NCI-H2107 (cell line): ENCODE results near the gene ACTBL2.
"Not testable (repeated sequence)": the region's sequence is repeated elsewhere in the genome, so short reads cannot be mapped to it uniquely, and the experiment has no call there.

Experiments
- DNase-seq: peaks from one replicate; lab custom pipeline; 2025; lab: John Stamatoyannopoulos, UW

Gene ACTBL2

GRCh38 chr5:57482671-57483106 lies at the start of gene ACTBL2:
Gene ACTBL2 (minus strand): TSS chr5:57482811. CDS start chr5:57482707, 104 bp downstream.
- DNase-seq: no peak

- no peak for DNase-seq
These were observed 48.7 kb upstream of the ACTBL2 start for GRCh38 chr5:57531333-57531732.

GRCh38 chr5:57529864-57530263 lies 47.3 kb upstream of the ACTBL2 start:
- no peak for DNase-seq

GRCh38 chr5:57527870-57528269 lies 45.3 kb upstream of the ACTBL2 start:
- DNase-seq: no peak

GRCh38 chr5:57524348-57525060 lies 41.9 kb upstream of the ACTBL2 start:
- DNase-seq: no peak

GRCh38 chr5:57522477-57522876 lies 39.9 kb upstream of the ACTBL2 start:
- not testable (repeated sequence) for DNase-seq

- DNase-seq: not testable (repeated sequence)
These were observed 35.8 kb upstream of the ACTBL2 start for GRCh38 chr5:57518415-57518814.

GRCh38 chr5:57517250-57517649 lies 34.6 kb upstream of the ACTBL2 start:
- no peak for DNase-seq

GRCh38 chr5:57513785-57514184 lies 31.2 kb upstream of the ACTBL2 start:
- no peak for DNase-seq

GRCh38 chr5:57511321-57511720 lies 28.7 kb upstream of the ACTBL2 start:
- DNase-seq: no peak

- no peak for DNase-seq
These were observed 27.1 kb upstream of the ACTBL2 start for GRCh38 chr5:57509501-57510260.

- DNase-seq: no peak
These were observed 25.6 kb upstream of the ACTBL2 start for GRCh38 chr5:57508211-57508610.

GRCh38 chr5:57505272-57506200 lies 22.9 kb upstream of the ACTBL2 start:
- no peak for DNase-seq

- no peak for DNase-seq
These were observed 21.7 kb upstream of the ACTBL2 start for GRCh38 chr5:57504357-57504756.

GRCh38 chr5:57503433-57503832 lies 20.8 kb upstream of the ACTBL2 start:
- DNase-seq: no peak

- DNase-seq: no peak
These were observed 19.0 kb upstream of the ACTBL2 start for GRCh38 chr5:57501414-57502201.

- DNase-seq: no peak
These were observed 16.8 kb upstream of the ACTBL2 start for GRCh38 chr5:57499262-57500050.

GRCh38 chr5:57497733-57498132 lies 15.1 kb upstream of the ACTBL2 start:
- DNase-seq: no peak

- no peak for DNase-seq
These were observed 12.9 kb upstream of the ACTBL2 start for GRCh38 chr5:57495285-57496086.
